Epithelial cell of esophagus (primary cell): ENCODE measurements around the gene RABEP1.

Experiments
- DNase-seq: peaks from one replicate; pipeline ENCODE4 v3.0.0; 2010; ENCODE audit warnings: low read depth
- H3K4me3 ChIP-seq: 2 replicates; pipeline ENCODE4 v1.5.1; 2011; ENCODE audit warnings: mild to moderate bottlenecking, low read length, control low read depth
- TF ChIP-seq, protein P1 (sequence below): IDR thresholded peaks from 2 replicates; pipeline ENCODE4 v1.5.1; 2011; ENCODE audit warnings: low read depth, mild to moderate bottlenecking, low read length, control low read depth, inconsistent platforms; ENCODE audit not compliant: insufficient read depth; ENCODE audit errors: missing control alignments

Gene RABEP1

GRCh38 chr17:5282642-5283217 is 646 bp downstream of the RABEP1 start:
- peak overlapping the region; percentile 68 for H3K4me3 ChIP-seq
- DNase-seq, result peak; percentile 13
- TF ChIP-seq, protein P1, sequence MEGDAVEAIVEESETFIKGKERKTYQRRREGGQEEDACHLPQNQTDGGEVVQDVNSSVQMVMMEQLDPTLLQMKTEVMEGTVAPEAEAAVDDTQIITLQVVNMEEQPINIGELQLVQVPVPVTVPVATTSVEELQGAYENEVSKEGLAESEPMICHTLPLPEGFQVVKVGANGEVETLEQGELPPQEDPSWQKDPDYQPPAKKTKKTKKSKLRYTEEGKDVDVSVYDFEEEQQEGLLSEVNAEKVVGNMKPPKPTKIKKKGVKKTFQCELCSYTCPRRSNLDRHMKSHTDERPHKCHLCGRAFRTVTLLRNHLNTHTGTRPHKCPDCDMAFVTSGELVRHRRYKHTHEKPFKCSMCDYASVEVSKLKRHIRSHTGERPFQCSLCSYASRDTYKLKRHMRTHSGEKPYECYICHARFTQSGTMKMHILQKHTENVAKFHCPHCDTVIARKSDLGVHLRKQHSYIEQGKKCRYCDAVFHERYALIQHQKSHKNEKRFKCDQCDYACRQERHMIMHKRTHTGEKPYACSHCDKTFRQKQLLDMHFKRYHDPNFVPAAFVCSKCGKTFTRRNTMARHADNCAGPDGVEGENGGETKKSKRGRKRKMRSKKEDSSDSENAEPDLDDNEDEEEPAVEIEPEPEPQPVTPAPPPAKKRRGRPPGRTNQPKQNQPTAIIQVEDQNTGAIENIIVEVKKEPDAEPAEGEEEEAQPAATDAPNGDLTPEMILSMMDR, result no peak

DNA sequence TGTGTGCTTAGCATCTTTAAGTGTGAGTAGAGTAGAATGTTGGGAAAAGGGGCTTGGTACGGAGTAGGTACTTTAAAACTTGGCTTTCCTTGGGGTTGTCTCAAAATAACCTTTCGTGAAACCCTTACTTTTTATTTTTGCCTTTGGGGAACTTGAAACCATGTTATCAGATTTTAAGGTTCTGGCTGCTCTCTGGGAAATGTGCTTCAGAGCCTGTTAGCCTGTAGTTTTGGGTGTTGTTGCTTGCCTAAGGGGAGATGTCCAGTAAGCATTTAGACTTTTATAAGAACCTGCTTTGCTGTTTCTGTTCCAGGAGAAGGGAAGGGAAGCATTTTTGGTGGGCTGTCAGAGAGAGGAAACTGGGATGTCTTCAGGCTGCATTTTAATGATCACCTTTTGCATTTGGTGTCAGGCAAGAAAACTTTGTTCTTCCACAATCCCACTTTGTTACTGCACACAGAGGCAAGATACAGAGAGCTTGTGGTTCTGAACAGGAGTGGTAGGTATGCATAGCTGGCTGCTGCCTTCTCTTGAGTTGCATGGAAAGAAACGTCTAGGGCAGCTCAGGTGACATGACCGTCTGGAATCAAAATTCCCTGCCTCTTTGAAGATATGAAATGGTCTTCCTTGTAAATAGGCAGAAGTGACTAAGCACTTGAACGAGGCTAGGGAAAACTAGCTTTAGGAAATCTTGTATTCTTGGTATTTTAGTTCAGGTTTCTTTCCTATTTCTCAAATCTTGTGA is 1.7 kb downstream of the RABEP1 start:
- peak; percentile 39 for DNase-seq
- TF ChIP-seq, protein P1, result no peak
- peak overlapping the region; percentile 68 for H3K4me3 ChIP-seq

DNA sequence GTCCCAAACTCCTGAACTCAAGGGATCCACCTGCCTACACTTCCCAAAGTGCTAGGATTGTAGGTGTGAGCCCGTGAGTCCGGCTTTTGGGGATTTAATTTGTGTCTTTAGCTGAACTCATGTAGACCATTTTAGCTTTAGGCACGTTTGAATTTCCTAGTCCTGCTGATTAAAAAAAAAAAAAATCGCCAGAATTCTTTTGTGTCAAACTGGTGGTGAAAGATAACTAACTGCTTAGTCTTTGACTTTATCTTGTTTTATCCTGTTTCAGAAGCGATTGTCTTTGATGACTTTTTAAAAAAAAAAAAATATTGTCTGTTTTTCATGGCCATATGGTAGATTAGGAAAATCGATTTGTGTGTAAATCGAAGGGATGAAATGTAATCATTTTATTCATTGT is 2.6 kb downstream of the RABEP1 start:
- DNase-seq, result no peak
- no peak overlapping the region for H3K4me3 ChIP-seq
- TF ChIP-seq, protein P1, result no peak

GRCh38 chr17:5286846-5287245 is 4.8 kb downstream of the RABEP1 start:
- TF ChIP-seq, protein P1, result no peak
- no peak overlapping the region for H3K4me3 ChIP-seq
- no peak for DNase-seq

DNA sequence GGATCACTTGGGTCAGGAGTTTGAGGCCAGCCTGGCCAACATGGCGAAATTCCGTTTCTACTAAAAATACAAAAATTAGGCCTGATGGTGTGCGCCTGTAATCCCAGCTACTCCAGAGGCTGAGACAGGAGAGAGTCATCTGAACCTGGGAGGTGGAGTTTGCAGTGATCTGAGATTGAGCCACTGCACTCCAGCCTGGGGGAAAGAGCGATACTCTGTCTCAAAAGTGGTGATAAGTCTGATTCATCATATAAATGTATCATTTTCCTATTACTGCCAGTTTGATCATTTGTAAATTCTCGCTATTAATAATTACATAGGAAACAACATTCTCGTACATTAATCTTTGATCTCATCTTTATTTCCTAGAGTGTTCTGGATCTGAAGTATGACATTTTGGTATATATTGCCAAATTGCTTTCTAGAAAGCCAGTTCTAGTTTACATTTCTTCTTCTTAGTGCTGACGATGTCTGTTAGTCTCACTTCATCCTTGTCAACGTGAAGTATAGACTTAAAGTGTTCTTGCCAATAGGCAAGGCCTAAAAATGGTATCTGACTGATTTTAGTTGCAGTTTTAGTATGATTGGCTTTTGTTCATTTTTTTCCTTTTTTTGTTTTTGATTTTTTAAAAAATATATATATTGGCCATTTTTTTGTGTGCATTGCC is 9.7 kb downstream of the RABEP1 start:
- DNase-seq, result no peak
- no peak overlapping the region for H3K4me3 ChIP-seq
- TF ChIP-seq, protein P1, result no peak

- peak; percentile 60 for DNase-seq
- TF ChIP-seq, protein P1, result peak; percentile 17
- no peak overlapping the region for H3K4me3 ChIP-seq
These were observed 15.2 kb downstream of the RABEP1 start for GRCh38 chr17:5297245-5297644.
